GM19043 (cell line): ENCODE measurements around the gene SLC4A4.

Experiments used
- ATAC-seq: cut with Tn5 transposase; IDR thresholded peaks from one replicate; pipeline ENCODE4 v1.9.1; 2021; ENCODE audit warnings: low read depth; ENCODE audit not compliant: unreplicated experiment

Gene SLC4A4

GRCh38 chr4:71526637-71527406, 188.0 kb downstream of the SLC4A4 start:
- ATAC-seq = peak; percentile 53

GRCh38 chr4:71532407-71532806, 193.6 kb downstream of the SLC4A4 start:
- no peak for ATAC-seq

GRCh38 chr4:71533121-71533520, 194.3 kb downstream of the SLC4A4 start:
- ATAC-seq = no peak

- ATAC-seq = no peak
Measured at GRCh38 chr4:71537551-71538065, 198.8 kb downstream of the SLC4A4 start.

- ATAC-seq = no peak
Measured at GRCh38 chr4:71538528-71538927, 199.7 kb downstream of the SLC4A4 start.

GRCh38 chr4:71540749-71541269, 202.0 kb downstream of the SLC4A4 start:
- peak; percentile 48 for ATAC-seq

- no peak for ATAC-seq
Measured at GRCh38 chr4:71541541-71541940, 202.7 kb downstream of the SLC4A4 start.

- ATAC-seq = no peak
Measured at GRCh38 chr4:71545168-71545567, 206.3 kb downstream of the SLC4A4 start.

- no peak for ATAC-seq
Measured at GRCh38 chr4:71549516-71550160, 210.8 kb downstream of the SLC4A4 start.

GRCh38 chr4:71550220-71551165, 211.7 kb downstream of the SLC4A4 start:
- no peak for ATAC-seq

GRCh38 chr4:71553605-71554004, 214.8 kb downstream of the SLC4A4 start:
- ATAC-seq = no peak

- ATAC-seq = no peak
Measured at GRCh38 chr4:71554025-71554424, 215.2 kb downstream of the SLC4A4 start.

GRCh38 chr4:71558248-71558647, 219.4 kb downstream of the SLC4A4 start:
- ATAC-seq = peak; percentile 61

- no peak for ATAC-seq
Measured at GRCh38 chr4:71559957-71560571, 221.2 kb downstream of the SLC4A4 start.

GRCh38 chr4:71564775-71565174, 226.0 kb downstream of the SLC4A4 start:
- no peak for ATAC-seq

GRCh38 chr4:71566856-71567255, 228.0 kb downstream of the SLC4A4 start:
- no peak for ATAC-seq

GRCh38 chr4:71568131-71568530, 229.3 kb downstream of the SLC4A4 start:
- no peak for ATAC-seq

GRCh38 chr4:71570492-71570891, 231.7 kb downstream of the SLC4A4 start:
- no peak for ATAC-seq

GRCh38 chr4:71571346-71571745, 232.5 kb downstream of the SLC4A4 start:
- no peak for ATAC-seq

GRCh38 chr4:71583971-71584370, 245.2 kb downstream of the SLC4A4 start:
- ATAC-seq = no peak
